ENCODE measurements around the gene CIRBP.

CIRBP gene

GRCh38 chr19:1270213-1270853 lies 1.2 kb downstream of the CIRBP start:
- DNase-seq = no peak

DNA sequence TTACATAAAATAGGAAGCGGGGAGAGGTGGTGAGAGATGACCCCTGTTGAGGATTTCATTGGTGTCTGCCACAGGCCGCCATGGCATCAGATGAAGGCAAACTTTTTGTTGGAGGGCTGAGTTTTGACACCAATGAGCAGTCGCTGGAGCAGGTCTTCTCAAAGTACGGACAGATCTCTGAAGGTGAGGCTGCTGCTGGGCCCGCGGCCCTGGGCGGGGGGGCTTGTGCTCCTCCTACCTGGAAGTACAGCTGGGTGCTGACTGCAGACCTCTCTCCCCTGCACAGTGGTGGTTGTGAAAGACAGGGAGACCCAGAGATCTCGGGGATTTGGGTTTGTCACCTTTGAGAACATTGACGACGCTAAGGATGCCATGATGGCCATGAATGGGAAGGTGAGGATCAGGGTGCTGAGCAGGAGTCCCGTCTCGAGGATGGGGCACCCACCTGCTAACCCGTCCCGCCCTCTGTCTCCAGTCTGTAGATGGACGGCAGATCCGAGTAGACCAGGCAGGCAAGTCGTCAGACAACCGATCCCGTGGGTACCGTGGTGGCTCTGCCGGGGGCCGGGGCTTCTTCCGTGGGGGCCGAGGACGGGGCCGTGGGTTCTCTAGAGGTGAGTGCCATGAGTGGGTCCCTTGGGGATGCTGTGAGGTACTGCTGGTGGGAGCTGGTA lies 1.9 kb downstream of the CIRBP start:
- DNase-seq = no peak

DNA sequence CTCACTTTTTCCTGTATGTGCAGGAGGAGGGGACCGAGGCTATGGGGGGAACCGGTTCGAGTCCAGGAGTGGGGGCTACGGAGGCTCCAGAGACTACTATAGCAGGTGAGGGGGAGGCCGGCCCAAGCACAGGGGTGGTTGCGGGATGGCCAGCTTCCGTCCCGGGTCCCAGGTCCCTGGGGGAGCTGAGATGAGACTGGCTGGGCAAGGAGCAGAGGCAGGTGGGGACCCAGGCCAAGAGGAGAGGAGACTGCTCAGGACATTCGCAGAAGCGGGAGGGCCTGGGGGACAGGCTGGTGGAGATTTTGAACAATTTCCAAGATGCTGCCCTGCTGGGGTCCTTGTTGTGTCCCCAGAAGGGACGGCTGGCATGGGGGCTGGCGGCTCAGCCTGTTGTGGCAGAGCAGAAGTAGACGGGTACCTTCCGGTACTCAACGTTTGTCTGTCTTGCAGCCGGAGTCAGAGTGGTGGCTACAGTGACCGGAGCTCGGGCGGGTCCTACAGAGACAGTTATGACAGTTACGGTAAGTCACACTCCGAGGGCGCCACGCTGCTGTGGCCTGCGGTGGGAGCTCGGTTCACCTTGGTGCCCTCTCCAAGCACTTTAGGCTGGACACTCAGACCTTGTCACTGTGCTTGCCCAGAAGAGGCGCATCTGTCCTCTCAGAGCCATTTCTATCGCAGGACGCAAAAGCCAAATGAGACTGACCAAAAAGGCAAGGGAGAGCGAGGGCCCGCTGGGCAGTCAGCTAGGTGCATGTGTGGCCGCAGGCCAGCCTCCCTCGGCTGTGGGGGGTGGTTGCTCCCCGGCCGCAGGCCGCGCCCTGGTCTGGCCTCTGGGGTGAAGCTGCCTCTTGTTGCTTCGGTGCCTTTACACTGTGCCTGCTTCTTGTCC lies 2.6 kb downstream of the CIRBP start:
- no peak for DNase-seq

- DNase-seq = no peak
Measured at GRCh38 chr19:1272423-1273262, 3.5 kb downstream of the CIRBP start.

DNA sequence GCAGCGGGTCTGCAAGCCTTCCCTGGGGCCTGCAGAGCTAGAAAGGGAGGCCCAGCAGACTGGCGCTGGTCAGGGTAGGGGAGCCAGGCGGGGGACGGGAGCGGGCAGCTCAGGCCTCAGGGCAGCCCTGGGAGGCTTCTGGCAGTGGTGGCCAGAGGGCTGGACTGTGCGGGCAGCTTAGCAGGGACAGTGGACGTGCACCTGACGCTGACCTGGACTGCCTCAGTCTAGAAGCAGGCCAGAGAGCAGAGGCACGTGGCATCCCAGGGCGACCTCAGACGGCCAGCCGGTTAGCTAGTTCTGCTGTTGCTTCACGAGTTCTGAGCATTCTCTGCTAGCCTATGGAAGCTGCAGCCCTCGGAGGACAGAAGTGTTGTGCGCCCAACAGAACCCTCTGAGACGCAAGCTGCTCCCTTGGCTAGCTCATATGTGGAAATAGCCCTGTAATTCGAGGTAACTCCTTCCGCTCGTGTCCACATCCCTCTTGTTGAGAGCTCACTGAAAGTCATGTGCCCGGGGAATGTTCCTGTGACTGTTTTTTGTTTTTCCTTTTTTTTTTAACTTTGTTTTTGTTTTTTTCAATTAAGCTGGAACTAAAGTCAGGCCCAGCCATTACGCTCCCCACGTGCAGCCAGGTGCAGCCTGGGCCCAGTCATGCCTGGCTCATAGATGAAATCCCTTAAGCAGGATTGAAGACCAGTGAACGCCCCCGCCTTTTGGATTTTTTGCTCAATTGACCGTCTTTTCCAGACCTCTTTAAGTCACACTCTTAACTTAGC lies 4.3 kb downstream of the CIRBP start:
- DNase-seq = no peak

- no peak for DNase-seq
Measured at GRCh38 chr19:1274081-1274851, 5.1 kb downstream of the CIRBP start.

DNA sequence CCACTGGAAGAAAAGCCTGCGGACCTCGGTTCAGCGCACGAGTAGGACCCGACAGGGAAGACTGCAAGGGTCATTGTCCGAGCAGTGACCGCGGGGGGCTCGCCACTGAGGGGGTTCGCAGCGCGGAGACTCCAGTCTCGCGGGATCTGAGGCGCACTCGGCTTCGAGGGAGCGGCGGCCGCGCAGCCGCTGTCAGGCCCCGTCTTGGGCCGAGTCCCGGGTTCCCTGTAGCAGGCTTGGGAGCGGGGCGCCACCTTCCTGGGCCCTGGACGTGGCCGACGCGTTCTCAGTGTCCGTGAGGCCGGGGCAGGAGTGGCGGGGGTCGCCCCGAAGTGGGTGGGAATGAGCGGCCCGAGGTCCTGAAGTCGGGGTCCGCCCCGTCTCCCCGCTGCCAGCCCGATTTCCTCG lies 5.7 kb downstream of the CIRBP start:
- DNase-seq = no peak

- DNase-seq = peak; percentile 83 to 85
Measured at GRCh38 chr19:1275260-1275975, 6.3 kb downstream of the CIRBP start, which contains the start of gene FAM174C. TSS of gene FAM174C (plus strand) at chr19:1275530. CDS start at chr19:1275550, 20 bp downstream.

DNA sequence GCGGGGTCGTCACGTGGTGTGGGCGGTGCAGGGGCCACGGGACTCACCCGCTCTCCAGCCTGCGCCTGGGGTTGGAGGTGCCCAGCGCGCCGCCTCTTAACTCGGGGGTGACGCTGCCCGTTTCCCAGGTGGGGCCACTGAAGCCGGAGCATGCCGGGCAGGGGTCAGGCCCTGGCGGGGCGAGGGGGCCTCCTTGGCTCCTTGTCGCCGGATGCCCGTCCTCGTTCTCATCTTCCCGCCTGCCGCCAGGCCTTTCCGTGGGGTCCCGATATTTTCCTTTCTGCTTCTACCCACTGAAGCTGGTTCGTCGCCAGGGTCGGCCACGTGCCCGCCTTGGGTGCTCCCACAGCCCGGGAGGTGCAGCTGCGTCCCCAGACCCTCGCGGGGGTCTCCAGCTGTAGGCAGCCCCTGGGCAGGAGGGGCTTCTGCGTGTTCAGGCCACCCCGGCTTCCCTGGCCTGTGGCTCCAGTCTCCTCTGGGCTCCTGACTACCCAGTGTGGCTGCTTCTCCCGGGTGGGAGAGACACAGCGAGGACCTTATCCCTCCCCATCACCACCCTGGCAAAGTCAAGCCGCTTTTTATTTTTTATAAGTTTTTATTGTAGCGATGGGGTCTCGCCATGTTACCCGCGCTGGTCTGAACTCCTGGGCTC lies 7.0 kb downstream of the CIRBP start:
- no peak for DNase-seq

DNA sequence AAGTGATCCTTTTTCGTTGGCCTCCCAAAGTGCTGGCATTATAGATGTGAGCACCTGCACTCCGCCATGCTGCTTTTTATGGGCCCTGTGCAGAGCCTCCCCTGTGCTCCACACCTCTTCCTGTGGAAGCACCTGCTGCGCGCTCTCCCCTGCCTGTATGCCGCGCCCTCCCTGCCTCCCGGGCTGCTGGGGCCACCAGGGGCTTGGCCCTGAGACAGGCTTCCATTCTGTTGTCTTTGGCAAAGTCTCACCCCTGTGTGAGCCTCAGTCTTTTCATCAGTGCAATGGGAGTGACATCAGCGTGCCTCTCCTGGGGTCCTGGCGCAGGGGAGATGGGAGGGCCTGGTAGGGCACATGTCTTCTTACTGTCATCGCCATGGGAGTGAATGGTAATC lies 7.5 kb downstream of the CIRBP start:
- no peak for DNase-seq

GRCh38 chr19:1277061-1277460 lies 7.9 kb downstream of the CIRBP start:
- no peak for DNase-seq

DNA sequence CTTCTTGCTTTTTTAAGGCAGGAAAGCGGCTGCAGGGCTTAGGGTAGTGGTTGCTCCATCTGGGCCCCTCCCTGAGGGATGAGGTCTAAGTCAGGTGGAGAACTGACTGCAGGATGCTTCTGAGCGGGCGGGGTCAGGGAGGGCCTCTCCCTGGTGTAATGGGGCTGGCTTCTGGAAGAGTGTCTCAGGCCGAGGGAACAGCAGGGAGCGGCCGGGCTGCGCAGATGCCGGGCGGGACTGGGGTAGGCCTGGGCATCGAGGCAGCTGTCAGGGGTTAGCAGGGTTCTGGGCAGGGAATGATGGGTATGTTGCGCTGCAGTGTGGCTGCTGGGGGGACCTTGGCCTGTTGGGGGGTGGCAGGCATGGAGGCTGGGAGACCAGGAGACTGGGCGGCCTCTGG lies 8.9 kb downstream of the CIRBP start:
- DNase-seq = no peak

DNA sequence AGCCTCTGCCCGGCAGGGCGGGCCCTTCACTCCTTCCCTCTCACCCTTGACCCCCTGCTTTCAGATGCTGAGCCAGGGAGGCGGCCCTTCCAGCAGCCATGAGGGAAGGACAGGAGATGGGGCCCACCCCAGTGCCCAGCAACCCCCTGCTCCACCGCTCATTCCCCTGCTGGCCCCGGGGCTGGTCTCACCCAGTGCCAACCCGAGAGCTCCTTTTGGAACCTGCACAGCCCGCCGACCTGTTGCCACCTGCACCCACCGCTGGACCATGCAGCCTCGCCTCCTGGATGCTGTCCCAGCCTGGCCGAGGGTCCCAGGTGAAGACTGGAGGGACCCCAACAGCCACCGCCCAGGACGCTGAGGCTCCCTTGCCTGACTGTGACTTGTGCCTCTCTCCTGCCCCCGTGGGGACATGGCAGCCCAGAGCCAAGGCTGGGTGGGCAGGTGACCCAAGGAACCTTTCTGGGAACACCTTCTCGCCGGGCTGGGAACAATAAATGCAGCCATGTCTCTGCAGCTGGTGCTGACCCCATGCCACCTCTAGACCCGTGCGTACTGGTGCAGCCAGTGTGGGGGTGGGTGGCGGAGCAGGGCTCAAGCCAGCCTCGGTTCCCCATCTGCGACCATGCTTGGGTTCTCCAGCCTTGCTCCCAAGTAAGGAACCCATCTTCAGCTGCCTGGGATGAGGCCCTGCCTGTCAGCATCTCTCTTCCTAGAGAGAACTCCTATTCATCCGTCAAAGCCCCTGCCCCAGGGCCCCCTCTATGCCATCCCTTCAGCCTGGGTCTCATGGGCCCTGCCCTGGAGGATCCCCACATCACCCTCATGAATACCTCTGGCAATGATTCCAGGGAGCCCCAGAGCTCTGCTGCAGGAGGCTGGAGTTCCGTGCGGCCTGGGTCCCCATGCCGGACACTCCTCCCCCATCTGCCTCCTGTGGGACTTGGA lies 9.9 kb downstream of the CIRBP start:
- no peak for DNase-seq

GRCh38 chr19:1279782-1280341 lies 10.7 kb downstream of the CIRBP start:
- peak; percentile 67 to 71 for DNase-seq

DNA sequence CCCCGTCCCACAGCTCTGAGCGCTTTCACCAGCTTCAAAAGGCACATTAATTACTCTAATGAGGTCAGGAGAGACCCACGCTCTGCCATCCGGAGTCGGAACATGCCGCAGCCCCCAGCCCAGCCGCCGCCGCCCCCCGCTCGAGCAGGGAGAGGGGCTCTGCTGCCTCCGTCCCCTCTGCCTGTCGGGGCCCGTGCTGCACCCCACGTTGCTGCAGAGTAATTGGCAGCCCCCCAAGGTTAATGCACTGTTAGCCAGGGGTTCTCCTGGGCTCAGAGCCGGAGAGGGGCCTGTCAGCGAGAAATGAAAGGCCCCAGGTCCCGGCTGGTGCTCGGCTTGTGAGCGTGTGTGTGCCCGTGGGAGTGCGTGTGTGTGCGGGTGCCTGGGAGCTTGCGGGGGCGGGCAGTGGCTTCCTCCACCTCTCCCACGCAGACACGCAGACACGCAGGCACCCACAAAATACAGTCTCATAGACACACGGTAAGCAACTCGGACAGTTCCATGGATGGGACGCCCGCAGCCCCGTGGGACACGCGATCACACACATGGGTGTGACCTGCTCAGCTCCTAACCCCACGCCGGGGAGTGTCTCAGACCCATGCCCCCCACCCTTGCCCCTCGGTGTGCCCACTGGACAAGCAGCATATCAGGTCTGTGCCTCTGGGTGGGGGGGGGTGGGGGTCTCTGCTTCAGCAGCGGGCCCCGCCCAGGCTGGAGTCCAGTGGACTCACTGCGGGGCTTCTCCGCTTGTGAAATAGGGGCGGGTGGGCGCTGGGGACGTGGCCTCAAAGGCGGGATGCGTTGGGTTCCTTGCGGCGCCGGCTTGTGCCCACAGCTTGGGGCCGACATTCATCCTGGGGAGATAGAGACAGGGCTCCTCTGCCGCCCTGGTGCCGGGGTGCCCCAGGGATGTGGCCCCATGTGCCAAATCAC lies 11.8 kb downstream of the CIRBP start:
- no peak for DNase-seq

GRCh38 chr19:1281569-1282287 lies 12.6 kb downstream of the CIRBP start:
- DNase-seq = no peak

All from bone marrow (tissue), 2 donors.